Activated CD4-positive, alpha-beta T cell treated with anti-CD3 and anti-CD28 coated beads, Interleukin-2, amount 10 ng/mL, durations not matched to agents 24 days and 14 days (primary cell): ENCODE data around the gene JAM3. TPM values are rescaled to one million over a fixed set of nuclear protein-coding genes. Genes with fewer than 3 reads are reported as not detected.
"Not testable (repeated sequence)": the region's sequence is repeated elsewhere in the genome, so short reads cannot be mapped to it uniquely, and the experiment has no call there.

ENCODE experiments used
- DNase-seq: peaks from one replicate; pipeline ENCODE4 v3.0.0; 2022
- H3K27ac Mint-ChIP-seq: one replicate; pipeline ENCODE4 v1.8.0; 2022; ENCODE audit warnings: mild to moderate bottlenecking, mixed read lengths
- H3K27me3 Mint-ChIP-seq: one replicate; pipeline ENCODE4 v1.8.0; 2022; ENCODE audit warnings: mixed read lengths
- H3K36me3 Mint-ChIP-seq: one replicate; pipeline ENCODE4 v1.8.0; 2022; ENCODE audit warnings: low read depth, mild to moderate bottlenecking, mixed read lengths
- H3K4me1 Mint-ChIP-seq: one replicate; pipeline ENCODE4 v1.8.0; 2021; ENCODE audit warnings: mixed read lengths
- H3K4me3 Mint-ChIP-seq: one replicate; pipeline ENCODE4 v1.8.0; 2022; ENCODE audit warnings: mild to moderate bottlenecking, moderate library complexity, mixed read lengths
- H3K9me3 Mint-ChIP-seq: one replicate; pipeline ENCODE4 v1.8.0; 2021; ENCODE audit warnings: mixed read lengths
- intact Hi-C: fragments of 100-400 bp; cut with micrococcal nuclease; formaldehyde crosslinking; loops from one replicate; pipeline ENCODE4 v1.15.1; 2023
- total RNA-seq: library from RNA; stranded (reverse); gene quantifications from 2 replicates; pipeline ENCODE4 v1.2.3, GENCODE V29; 2022

JAM3 gene
- total RNA-seq, 1 donor from 2014 or later = 5.0 TPM

GRCh38 chr11:134079317-134079716 lies 10.4 kb downstream of the JAM3 start:
- intact Hi-C loops = loop anchor here (10.0 kb wide), 1 partner anchor 255 kb away; the partner anchor contains the start of gene GLB1L2
- peaks cover 7% of the 10 kb centered on the region for H3K36me3 Mint-ChIP-seq

GRCh38 chr11:134081258-134081657 lies 12.4 kb downstream of the JAM3 start:
- H3K9me3 Mint-ChIP-seq, DNase-seq, H3K4me3 Mint-ChIP-seq, H3K36me3 Mint-ChIP-seq, intact Hi-C loops, H3K27me3 Mint-ChIP-seq, H3K4me1 Mint-ChIP-seq, H3K27ac Mint-ChIP-seq: not testable (repeated sequence)

More at GRCh38 chr11:134079317-134079716, 10.4 kb downstream of the JAM3 start:
- peaks cover 8% of the 10 kb centered on the region for H3K9me3 Mint-ChIP-seq
- no peak for DNase-seq
- no peak overlapping the region for H3K4me3 Mint-ChIP-seq
- peaks cover 13% of the 10 kb centered on the region for H3K27me3 Mint-ChIP-seq
- H3K4me1 Mint-ChIP-seq = no peaks in the 10 kb centered on the region
- no peak overlapping the region for H3K27ac Mint-ChIP-seq

DNA sequence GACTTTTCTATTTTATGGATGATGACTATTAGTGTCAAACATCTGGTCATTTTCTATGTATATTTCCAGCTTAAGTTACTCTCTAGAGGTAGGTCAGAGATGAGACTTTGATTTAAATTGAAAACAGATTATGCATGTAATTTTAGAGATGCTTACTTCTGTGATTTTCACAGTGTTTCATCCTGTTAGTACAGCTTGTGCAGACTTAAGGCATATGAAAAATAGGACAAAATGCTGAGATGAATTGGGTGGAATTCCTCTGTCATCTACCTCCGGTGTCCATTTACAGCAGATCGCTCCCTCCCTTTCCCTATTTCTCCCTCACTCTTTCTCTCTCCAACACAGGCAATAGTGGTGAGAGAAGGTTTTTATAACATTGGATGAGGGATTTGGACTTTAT lies 14.1 kb downstream of the JAM3 start:
- H3K27ac Mint-ChIP-seq = no peak overlapping the region
- intact Hi-C loops = no loop called here
- H3K27me3 Mint-ChIP-seq = peaks cover 10% of the 10 kb centered on the region
- H3K36me3 Mint-ChIP-seq = peaks cover 7% of the 10 kb centered on the region
- H3K4me1 Mint-ChIP-seq = no peaks in the 10 kb centered on the region
- peaks cover 8% of the 10 kb centered on the region for H3K9me3 Mint-ChIP-seq
- H3K4me3 Mint-ChIP-seq = no peak overlapping the region
- no peak for DNase-seq

GRCh38 chr11:134086376-134086775 lies 17.5 kb downstream of the JAM3 start:
- Mint-ChIP-seq H3K4me3 (no peak overlapping the region), H3K27ac (no peak overlapping the region), H3K4me1 (no peaks in the 10 kb centered on the region), H3K36me3 (peaks cover 5% of the 10 kb centered on the region), H3K9me3 (no peaks in the 10 kb centered on the region), H3K27me3 (peaks cover 8% of the 10 kb centered on the region)
- no peak for DNase-seq
- intact Hi-C loops = no loop called here

DNA sequence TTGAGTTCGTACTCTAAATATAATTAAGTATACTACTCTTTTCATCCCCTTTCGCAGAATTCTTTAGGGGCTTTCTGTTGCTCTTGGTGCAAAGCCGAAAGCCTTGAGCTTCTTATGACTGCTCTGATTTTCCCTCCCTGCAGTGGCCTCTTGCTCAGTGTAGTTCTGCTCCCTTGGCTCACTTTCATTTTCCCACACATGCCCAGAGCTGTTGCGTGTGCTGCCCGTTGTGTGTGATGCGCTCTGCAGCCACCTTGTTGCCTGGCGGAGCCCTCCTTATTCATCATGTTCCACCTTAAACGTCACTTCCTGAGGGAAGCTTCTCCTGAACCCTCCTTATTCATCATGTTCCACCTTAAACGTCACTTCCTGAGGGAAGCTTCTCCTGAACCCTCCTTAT lies 23.1 kb downstream of the JAM3 start:
- H3K9me3 Mint-ChIP-seq, H3K4me3 Mint-ChIP-seq, intact Hi-C loops, DNase-seq, H3K27me3 Mint-ChIP-seq, H3K36me3 Mint-ChIP-seq, H3K4me1 Mint-ChIP-seq, H3K27ac Mint-ChIP-seq: not testable (repeated sequence)

DNA sequence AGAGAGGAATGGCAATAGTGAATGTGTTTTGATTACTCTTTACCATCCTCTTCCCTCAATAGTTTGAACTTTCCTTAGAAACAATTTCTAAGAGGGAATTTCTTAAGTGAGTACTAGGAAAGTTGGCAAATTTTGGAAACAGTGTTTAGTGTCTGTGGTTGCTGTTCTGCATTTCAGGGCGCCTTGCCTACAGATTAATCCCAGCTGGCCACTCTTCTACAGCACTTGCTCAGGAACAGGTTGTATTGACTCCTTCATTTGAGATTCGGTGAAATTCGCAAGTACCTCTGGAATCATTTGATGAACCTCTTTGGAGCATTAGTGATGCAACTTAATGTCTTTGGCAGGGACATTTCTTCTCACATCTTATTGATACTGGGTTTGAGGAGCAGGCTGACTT lies 28.3 kb downstream of the JAM3 start:
- no peak for DNase-seq
- no peak overlapping the region for H3K4me3 Mint-ChIP-seq
- no peaks in the 10 kb centered on the region for H3K4me1 Mint-ChIP-seq
- H3K9me3 Mint-ChIP-seq = no peaks in the 10 kb centered on the region
- no peak overlapping the region for H3K27ac Mint-ChIP-seq
- intact Hi-C loops = no loop called here
- H3K27me3 Mint-ChIP-seq = peaks cover 6% of the 10 kb centered on the region
- H3K36me3 Mint-ChIP-seq = no peaks in the 10 kb centered on the region

DNA sequence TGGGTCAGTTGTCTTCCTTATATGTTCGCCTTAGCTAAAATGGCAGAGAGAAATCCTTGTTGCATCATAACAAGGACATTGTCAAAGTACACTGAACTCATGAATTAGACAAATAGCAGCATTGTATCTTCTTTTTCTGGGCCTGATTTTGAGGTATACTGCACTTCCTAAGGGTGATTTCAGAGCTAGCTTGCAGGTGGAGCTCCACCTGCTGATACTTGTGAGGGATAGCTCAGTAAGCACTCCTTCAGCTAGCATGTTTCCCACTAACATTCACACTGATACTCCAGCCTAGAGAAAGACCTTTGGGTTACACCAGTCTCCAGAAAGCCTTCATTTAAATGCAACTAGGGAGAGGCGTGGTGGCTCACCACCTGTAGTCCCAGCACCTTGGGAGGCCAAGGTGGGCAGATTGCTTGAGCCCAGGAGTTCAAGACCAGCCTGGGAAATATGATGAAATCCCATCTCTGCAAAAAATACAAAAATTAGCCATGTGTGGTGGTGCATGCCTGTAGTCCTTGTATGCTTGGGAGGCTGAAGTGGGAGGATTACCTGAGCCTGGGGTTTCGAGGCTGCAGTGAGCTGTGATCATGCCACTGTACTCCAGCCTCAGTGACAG lies 29.8 kb downstream of the JAM3 start:
- no peaks in the 10 kb centered on the region for H3K9me3 Mint-ChIP-seq

DNA sequence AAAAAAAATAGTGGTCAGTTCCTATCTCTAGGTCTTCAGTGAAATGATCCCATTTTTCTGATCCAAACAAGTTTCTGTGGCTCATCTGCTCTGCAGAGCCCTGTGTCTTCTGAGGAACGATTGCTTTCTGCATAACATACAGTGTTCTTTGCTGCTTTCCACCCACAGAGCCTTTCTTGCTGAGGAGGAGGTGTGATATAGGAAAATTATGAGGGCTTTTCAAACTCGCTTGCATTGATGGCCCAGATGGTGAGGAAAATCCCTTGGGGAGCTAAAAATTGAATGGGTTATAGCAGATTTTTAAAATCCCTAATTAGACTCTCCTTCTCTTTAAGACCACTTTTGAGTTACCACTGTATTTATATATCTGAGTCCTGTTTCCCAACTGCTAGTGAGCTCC lies 31.3 kb downstream of the JAM3 start:
- DNase-seq = no peak
- intact Hi-C loops = no loop called here
- Mint-ChIP-seq H3K36me3 (no peaks in the 10 kb centered on the region), H3K27me3 (peaks cover 13% of the 10 kb centered on the region), H3K27ac (no peak overlapping the region), H3K4me1 (no peaks in the 10 kb centered on the region), H3K9me3 (peaks cover 6% of the 10 kb centered on the region), H3K4me3 (no peak overlapping the region)

More for the DNA sequence above, 29.8 kb downstream of the JAM3 start:
- Mint-ChIP-seq H3K36me3 (no peaks in the 10 kb centered on the region), H3K4me3 (no peak overlapping the region), H3K4me1 (no peaks in the 10 kb centered on the region), H3K27ac (no peak overlapping the region), H3K27me3 (peaks cover 6% of the 10 kb centered on the region)
- intact Hi-C loops = loop anchor here (1.0 kb wide), 1 partner anchor 48 kb away; no protein-coding TSS in a partner anchor
- peak; percentile 58 for DNase-seq

GRCh38 chr11:134101282-134101681 lies 32.4 kb downstream of the JAM3 start:
- Mint-ChIP-seq H3K36me3 (no peaks in the 10 kb centered on the region), H3K27ac (no peak overlapping the region), H3K27me3 (peaks cover 13% of the 10 kb centered on the region), H3K9me3 (peaks cover 11% of the 10 kb centered on the region), H3K4me1 (no peaks in the 10 kb centered on the region), H3K4me3 (no peak overlapping the region)
- DNase-seq = no peak
- intact Hi-C loops = no loop called here

DNA sequence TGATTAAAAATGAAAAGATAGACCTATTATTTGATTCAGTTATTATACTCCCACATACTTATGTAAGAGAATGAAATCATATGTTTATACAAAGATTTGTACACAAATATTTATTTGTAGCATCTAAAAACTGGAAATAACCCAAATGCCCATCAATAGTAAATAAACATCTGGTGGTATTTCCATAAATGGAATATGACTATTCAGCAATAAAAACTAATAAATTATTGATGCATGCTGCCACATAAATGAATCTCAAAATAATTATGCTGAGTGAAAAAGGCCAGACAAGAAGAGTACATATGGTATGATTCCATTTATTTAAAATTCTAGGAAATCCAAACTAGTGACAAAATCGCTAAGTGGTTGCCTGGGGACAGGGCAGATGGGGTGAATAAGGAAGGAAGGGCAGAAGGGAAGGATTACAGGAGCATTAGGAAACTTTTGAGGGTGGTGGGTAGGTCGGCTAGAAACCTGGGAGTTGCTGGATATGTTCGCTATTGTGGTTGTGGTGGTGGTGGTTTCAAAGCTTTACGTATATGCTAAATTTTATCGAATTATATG lies 41.5 kb downstream of the JAM3 start:
- H3K4me3 Mint-ChIP-seq = no peak overlapping the region
- H3K27ac Mint-ChIP-seq = no peak overlapping the region
- intact Hi-C loops = no loop called here
- H3K4me1 Mint-ChIP-seq = no peaks in the 10 kb centered on the region
- no peaks in the 10 kb centered on the region for H3K36me3 Mint-ChIP-seq
- peaks cover 11% of the 10 kb centered on the region for H3K27me3 Mint-ChIP-seq
- DNase-seq = no peak
- H3K9me3 Mint-ChIP-seq = peaks cover 4% of the 10 kb centered on the region

GRCh38 chr11:134113787-134114186 lies 44.9 kb downstream of the JAM3 start:
- H3K36me3 Mint-ChIP-seq, DNase-seq: not testable (repeated sequence)
- peaks cover 18% of the 10 kb centered on the region for H3K27me3 Mint-ChIP-seq

DNA sequence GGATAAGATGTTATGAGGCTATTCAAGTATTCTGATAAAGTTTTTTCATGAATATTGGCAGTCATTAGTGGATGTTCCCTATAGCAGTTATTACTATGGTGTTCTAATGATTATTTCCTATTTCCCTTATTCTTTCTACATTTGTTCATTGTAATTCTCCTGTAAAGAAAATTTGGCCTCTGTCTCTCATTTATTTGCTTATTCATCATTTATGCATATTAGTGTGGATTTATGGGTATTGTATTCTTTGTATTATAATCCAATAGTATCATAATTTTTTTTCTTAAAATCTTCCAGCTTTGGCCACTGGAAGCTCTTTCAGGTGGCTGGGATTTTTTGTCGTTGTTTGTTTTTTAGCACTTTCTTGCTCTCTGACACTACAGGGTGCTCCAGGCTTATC lies 47.3 kb downstream of the JAM3 start:
- Mint-ChIP-seq H3K9me3 (no peaks in the 10 kb centered on the region), H3K27me3 (peaks cover 16% of the 10 kb centered on the region), H3K4me3 (no peak overlapping the region), H3K4me1 (no peaks in the 10 kb centered on the region), H3K36me3 (no peaks in the 10 kb centered on the region), H3K27ac (no peak overlapping the region)
- intact Hi-C loops = no loop called here
- no peak for DNase-seq

More at GRCh38 chr11:134113787-134114186, 44.9 kb downstream of the JAM3 start:
- H3K4me3 Mint-ChIP-seq, H3K4me1 Mint-ChIP-seq, H3K27ac Mint-ChIP-seq, intact Hi-C loops, H3K9me3 Mint-ChIP-seq: not testable (repeated sequence)

DNA sequence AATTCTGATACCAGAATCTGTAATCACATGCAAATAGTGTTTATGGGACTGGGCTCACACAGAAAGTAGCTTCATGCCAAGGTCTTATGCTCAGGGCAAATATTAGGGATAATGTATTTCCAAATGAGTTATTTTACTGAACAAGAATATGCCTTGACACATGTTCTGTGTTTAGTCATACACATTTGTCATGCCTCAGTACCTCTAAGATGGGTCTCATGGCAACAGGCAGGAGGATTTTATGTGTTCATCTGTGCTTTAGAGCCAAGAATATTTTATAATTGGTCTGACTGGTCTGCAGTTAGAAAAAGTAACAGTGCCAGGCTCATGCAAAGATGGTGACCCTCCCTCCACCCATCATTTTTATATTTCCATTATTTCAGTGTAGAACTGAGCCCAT lies 49.1 kb downstream of the JAM3 start:
- H3K27me3 Mint-ChIP-seq = peaks cover 19% of the 10 kb centered on the region
- no peak for DNase-seq
- H3K4me3 Mint-ChIP-seq = no peak overlapping the region
- H3K36me3 Mint-ChIP-seq = no peaks in the 10 kb centered on the region
- intact Hi-C loops = no loop called here
- H3K27ac Mint-ChIP-seq = no peak overlapping the region
- no peaks in the 10 kb centered on the region for H3K9me3 Mint-ChIP-seq
- no peaks in the 10 kb centered on the region for H3K4me1 Mint-ChIP-seq

DNA sequence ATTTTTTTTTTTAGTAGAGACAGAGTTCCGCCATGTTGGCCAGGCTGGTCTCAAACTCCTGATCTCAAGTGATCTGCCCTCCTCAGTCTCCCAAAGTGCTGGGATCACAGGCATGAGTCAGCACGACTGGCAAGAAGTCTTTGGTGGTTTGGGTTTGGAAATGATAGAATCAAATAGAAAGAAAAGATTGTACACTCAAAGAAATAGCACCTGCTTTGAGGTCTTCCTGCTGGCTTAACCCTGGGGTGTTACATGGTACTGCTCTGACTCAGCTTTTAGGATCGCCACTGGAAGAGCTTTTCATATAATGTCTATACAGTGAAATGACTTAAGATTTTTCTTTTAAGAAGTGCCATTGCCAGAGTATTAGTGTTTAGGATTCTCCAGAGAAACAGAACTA lies 50.2 kb downstream of the JAM3 start:
- Mint-ChIP-seq H3K4me3 (no peak overlapping the region), H3K9me3 (no peaks in the 10 kb centered on the region), H3K27me3 (peaks cover 27% of the 10 kb centered on the region), H3K36me3 (no peaks in the 10 kb centered on the region), H3K27ac (no peak overlapping the region), H3K4me1 (no peaks in the 10 kb centered on the region)
- intact Hi-C loops = no loop called here
- DNase-seq = no peak
